Glutamatergic neuron (in vitro differentiated cells): ENCODE data around the gene CD300E. TPM values are rescaled to one million over a fixed set of nuclear protein-coding genes. Genes with fewer than 3 reads are reported as not detected.

Experiments
- DNase-seq: peaks from one replicate; pipeline ENCODE4 v3.0.0; 2022
- H3K27ac Mint-ChIP-seq: one replicate; pipeline ENCODE4 v1.8.0; 2020; ENCODE audit warnings: mild to moderate bottlenecking, mixed read lengths, inconsistent platforms; ENCODE audit not compliant: unreplicated experiment
- H3K27me3 Mint-ChIP-seq: one replicate; pipeline ENCODE4 v1.8.0; 2020; ENCODE audit warnings: mild to moderate bottlenecking, moderate library complexity, mixed read lengths, inconsistent platforms; ENCODE audit not compliant: unreplicated experiment
- H3K36me3 Mint-ChIP-seq: one replicate; pipeline ENCODE4 v1.8.0; 2020; ENCODE audit warnings: mild to moderate bottlenecking, mixed read lengths, inconsistent platforms; ENCODE audit not compliant: unreplicated experiment
- H3K4me1 Mint-ChIP-seq: one replicate; pipeline ENCODE4 v1.8.0; 2020; ENCODE audit warnings: mild to moderate bottlenecking, low read depth, mixed read lengths, inconsistent platforms; ENCODE audit not compliant: unreplicated experiment
- H3K4me3 Mint-ChIP-seq: one replicate; pipeline ENCODE4 v1.8.0; 2020; ENCODE audit warnings: mild to moderate bottlenecking, mixed read lengths, inconsistent platforms; ENCODE audit not compliant: unreplicated experiment
- H3K9me3 Mint-ChIP-seq: one replicate; pipeline ENCODE4 v1.8.0; 2020; ENCODE audit warnings: mild to moderate bottlenecking, moderate library complexity, mixed read lengths, inconsistent platforms; ENCODE audit not compliant: unreplicated experiment
- total RNA-seq: library from RNA; stranded (reverse); fragmentation: NEBNext Ultra II Directional; extraction: Animal tissue kit (Norgen Biotek cat#: 25700); gene quantifications from one replicate; pipeline ENCODE4 v1.2.1, GENCODE V29; 2021; ENCODE audit not compliant: unreplicated experiment
- TF ChIP-seq, protein P1 (sequence below): fragments of 200-600 bp; sonication (generic); IDR thresholded peaks from one replicate; pipeline ENCODE4 v1.5.0; 2021; ENCODE audit not compliant: partially characterized antibody, unreplicated experiment

Gene CD300E
- total RNA-seq, 1 donor from 2014 or later = not detected

DNA sequence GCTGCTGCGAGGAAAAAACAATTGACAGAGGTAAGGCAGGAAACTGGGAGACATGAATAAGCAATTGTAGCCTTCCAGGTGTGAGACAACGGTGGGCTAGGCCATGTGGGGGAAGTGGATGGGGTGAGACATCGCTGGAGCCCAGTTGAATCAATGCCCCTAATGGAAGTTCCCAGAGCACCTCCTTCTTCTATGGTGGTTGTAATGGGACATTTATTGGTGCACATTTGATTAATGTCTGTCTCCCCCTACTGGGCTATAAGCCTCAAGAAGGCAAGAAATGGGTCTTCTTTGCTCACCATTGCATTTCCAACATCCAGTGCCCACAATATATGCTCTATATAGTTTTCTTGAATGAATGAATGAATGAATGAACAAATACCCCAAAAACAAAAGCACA lies 22.7 kb upstream of the CD300E start:
- DNase-seq = no peak
- Mint-ChIP-seq H3K4me3 (no peak overlapping the region), H3K36me3 (no peaks in the 10 kb centered on the region), H3K27ac (no peak overlapping the region), H3K27me3 (no peaks in the 10 kb centered on the region), H3K9me3 (peaks cover 8% of the 10 kb centered on the region), H3K4me1 (peaks cover 13% of the 10 kb centered on the region)
- TF ChIP-seq, protein P1, sequence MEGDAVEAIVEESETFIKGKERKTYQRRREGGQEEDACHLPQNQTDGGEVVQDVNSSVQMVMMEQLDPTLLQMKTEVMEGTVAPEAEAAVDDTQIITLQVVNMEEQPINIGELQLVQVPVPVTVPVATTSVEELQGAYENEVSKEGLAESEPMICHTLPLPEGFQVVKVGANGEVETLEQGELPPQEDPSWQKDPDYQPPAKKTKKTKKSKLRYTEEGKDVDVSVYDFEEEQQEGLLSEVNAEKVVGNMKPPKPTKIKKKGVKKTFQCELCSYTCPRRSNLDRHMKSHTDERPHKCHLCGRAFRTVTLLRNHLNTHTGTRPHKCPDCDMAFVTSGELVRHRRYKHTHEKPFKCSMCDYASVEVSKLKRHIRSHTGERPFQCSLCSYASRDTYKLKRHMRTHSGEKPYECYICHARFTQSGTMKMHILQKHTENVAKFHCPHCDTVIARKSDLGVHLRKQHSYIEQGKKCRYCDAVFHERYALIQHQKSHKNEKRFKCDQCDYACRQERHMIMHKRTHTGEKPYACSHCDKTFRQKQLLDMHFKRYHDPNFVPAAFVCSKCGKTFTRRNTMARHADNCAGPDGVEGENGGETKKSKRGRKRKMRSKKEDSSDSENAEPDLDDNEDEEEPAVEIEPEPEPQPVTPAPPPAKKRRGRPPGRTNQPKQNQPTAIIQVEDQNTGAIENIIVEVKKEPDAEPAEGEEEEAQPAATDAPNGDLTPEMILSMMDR = peak; percentile 17

DNA sequence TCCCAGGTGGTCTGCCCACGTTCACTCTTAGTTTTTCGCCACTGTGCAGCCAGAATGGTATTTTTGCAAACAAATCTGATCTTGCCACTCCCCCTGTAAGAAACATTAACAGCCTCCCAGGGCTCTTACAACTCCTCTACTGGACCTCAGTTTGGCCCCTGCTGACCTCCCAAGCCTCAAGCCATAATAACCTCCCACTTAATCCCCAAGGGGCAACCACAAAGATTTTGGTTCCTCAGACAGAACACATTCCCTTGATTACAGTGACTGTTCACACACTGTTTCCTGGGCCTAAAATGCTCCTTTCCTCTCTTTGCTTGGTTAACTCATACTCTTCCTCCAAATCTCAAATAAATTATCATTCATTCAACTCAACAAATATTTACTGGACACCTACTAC lies 21.5 kb upstream of the CD300E start:
- no peak overlapping the region for H3K4me3 Mint-ChIP-seq

DNA sequence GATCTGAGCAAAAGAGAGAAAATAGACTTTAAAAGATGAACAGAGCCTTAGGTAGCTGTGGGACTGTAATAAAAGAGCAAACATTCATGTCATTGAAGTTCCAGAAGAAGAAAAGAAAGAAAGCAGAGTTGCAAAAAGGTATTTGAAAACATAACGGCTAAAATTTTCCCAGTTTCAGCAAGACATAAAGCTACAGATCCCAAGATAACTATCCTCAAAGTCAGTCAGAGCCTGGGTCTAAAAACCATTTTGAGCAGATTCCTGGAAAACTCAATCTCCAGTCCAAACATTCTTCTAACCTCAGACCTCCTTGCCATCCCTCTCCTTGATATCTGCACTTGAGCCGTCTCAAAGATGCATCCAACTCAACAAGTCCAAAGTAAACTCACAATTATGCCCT lies 20.9 kb upstream of the CD300E start:
- peaks cover 16% of the 10 kb centered on the region for H3K4me1 Mint-ChIP-seq
- H3K27ac Mint-ChIP-seq = no peak overlapping the region
- TF ChIP-seq, protein P1 = no peak
- no peak for DNase-seq
- H3K36me3 Mint-ChIP-seq = no peaks in the 10 kb centered on the region
- H3K4me3 Mint-ChIP-seq = no peak overlapping the region
- H3K27me3 Mint-ChIP-seq = no peaks in the 10 kb centered on the region
- H3K9me3 Mint-ChIP-seq = peaks cover 14% of the 10 kb centered on the region

More for the DNA sequence above, 21.5 kb upstream of the CD300E start:
- no peak overlapping the region for H3K27ac Mint-ChIP-seq
- peaks cover 14% of the 10 kb centered on the region for H3K9me3 Mint-ChIP-seq
- DNase-seq = no peak
- H3K36me3 Mint-ChIP-seq = no peaks in the 10 kb centered on the region
- peaks cover 16% of the 10 kb centered on the region for H3K4me1 Mint-ChIP-seq
- no peaks in the 10 kb centered on the region for H3K27me3 Mint-ChIP-seq
- TF ChIP-seq, protein P1 = no peak

DNA sequence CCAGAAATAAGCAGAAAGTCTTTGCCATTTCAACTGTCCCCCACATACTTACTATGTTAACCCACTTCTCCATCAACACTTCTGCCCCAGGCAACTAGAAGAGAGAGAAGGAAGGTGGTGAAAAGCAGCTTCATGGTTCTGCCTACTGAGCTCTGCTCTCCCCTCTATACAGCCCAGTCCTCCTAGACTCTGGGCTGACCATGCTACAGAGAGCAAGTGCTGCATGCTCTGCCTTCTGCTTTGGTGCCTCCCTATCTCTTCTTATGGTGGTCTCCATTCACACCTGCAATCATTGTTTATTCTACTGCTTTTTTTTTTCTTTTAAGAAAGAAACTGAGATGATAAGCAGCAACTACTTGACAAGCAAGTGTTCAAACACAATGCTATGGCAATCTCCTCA lies 20.3 kb upstream of the CD300E start:
- Mint-ChIP-seq H3K4me3 (no peak overlapping the region), H3K9me3 (peaks cover 14% of the 10 kb centered on the region), H3K4me1 (peaks cover 16% of the 10 kb centered on the region), H3K36me3 (no peaks in the 10 kb centered on the region), H3K27ac (no peak overlapping the region), H3K27me3 (no peaks in the 10 kb centered on the region)
- TF ChIP-seq, protein P1 = no peak
- DNase-seq = no peak

DNA sequence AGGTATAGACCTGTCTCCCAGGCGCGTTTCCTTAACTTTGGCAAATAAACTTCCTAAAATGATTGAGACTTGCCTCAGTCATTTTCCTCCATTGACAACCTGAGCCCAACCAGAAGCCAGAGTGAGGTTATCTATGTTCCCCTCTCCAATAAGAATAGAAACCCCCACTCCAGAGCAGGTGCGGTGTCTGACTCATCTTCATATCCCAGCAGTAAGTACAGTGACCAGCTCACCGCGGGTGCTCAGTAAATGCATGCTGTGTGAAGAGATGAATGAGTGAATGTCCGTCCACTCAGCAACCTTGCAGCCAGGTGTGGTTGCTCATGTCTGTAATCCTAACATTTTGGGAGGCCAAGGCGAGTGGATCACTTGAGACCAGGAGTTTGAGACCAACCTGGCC lies 19.5 kb upstream of the CD300E start:
- Mint-ChIP-seq H3K4me1 (peaks cover 16% of the 10 kb centered on the region), H3K27ac (no peak overlapping the region), H3K4me3 (no peak overlapping the region), H3K27me3 (no peaks in the 10 kb centered on the region), H3K36me3 (no peaks in the 10 kb centered on the region), H3K9me3 (peaks cover 14% of the 10 kb centered on the region)
- TF ChIP-seq, protein P1 = no peak
- DNase-seq = no peak
